CD4-positive, alpha-beta memory T cell (primary cell): ENCODE measurements around the gene SHC4. TPM values are rescaled to one million over a fixed set of nuclear protein-coding genes. Genes with fewer than 3 reads are reported as not detected.
"Not testable (repeated sequence)": the region's sequence is repeated elsewhere in the genome, so short reads cannot be mapped to it uniquely, and the experiment has no call there.

ENCODE experiments used
- CTCF ChIA-PET: fragments of 350-600 bp; sonication (Branson Sonifier 250); formaldehyde crosslinking; loops from one replicate; lab custom pipeline; 2021; ENCODE audit warnings: inconsistent platforms; ENCODE audit not compliant: partially characterized antibody; lab: Charles Lee
- POLR2A ChIA-PET: fragments of 350-600 bp; sonication (Branson Sonifier 250); formaldehyde crosslinking; loops from one replicate; lab custom pipeline; 2021; ENCODE audit not compliant: partially characterized antibody; lab: Charles Lee
- DNase-seq, 5 donors: peaks; one replicate each; pipeline versions ENCODE4 v3.0.0 to v3.0.0-alpha.2; 2020 to 2022; ENCODE audit warnings: mixed read lengths in 1 of 5
- H3K27ac ChIP-seq: one replicate; pipeline ENCODE4 v1.7.0; 2013; ENCODE audit warnings: low read depth, low read length
- H3K27me3 ChIP-seq: 2 replicates; pipeline ENCODE4 v1.7.0; 2013; ENCODE audit warnings: mild to moderate bottlenecking, low read length, moderate library complexity; ENCODE audit not compliant: insufficient read depth
- H3K36me3 ChIP-seq: 2 replicates; pipeline ENCODE4 v1.7.0; 2013; ENCODE audit warnings: mild to moderate bottlenecking, low read length, moderate library complexity; ENCODE audit not compliant: insufficient read depth
- H3K4me1 ChIP-seq: 2 replicates; pipeline ENCODE4 v1.7.0; 2013; ENCODE audit warnings: mild to moderate bottlenecking, low read length, moderate library complexity; ENCODE audit not compliant: insufficient read depth
- H3K4me3 ChIP-seq, 2 donors: one replicate each; pipeline ENCODE4 v1.7.0; 2013; ENCODE audit warnings: low read length in 2 of 2, mild to moderate bottlenecking in 1 of 2
- H3K9me3 ChIP-seq, 2 donors: one replicate each; pipeline ENCODE4 v1.7.0; 2013; ENCODE audit warnings: low read length in 2 of 2, control low read depth in 1 of 2; ENCODE audit not compliant: control insufficient read depth in 1 of 2
- H3K27ac Mint-ChIP-seq, 7 donors: one replicate each; pipeline ENCODE4 v1.8.0; 2020 to 2021; ENCODE audit warnings: mixed read lengths in 7 of 7, mild to moderate bottlenecking in 6 of 7, inconsistent platforms in 3 of 7, moderate library complexity in 3 of 7
- H3K27me3 Mint-ChIP-seq, 2 donors: one replicate each; pipeline ENCODE4 v1.8.0; 2020 to 2021; ENCODE audit warnings: mixed read lengths in 2 of 2
- H3K36me3 Mint-ChIP-seq, 2 donors: one replicate each; pipeline ENCODE4 v1.8.0; 2020 to 2021; ENCODE audit warnings: mixed read lengths in 2 of 2, inconsistent platforms in 1 of 2, mild to moderate bottlenecking in 1 of 2
- H3K4me1 Mint-ChIP-seq, 4 donors: one replicate each; pipeline ENCODE4 v1.8.0; 2020 to 2021; ENCODE audit warnings: mixed read lengths in 4 of 4, mild to moderate bottlenecking in 1 of 4
- H3K4me3 Mint-ChIP-seq, 8 donors: one replicate each; pipeline ENCODE4 v1.8.0; 2020 to 2021; ENCODE audit warnings: mixed read lengths in 8 of 8, mild to moderate bottlenecking in 7 of 8, moderate library complexity in 6 of 8, inconsistent platforms in 3 of 8
- H3K9me3 Mint-ChIP-seq, 8 donors: one replicate each; pipeline ENCODE4 v1.8.0; 2020 to 2021; ENCODE audit warnings: mixed read lengths in 8 of 8, mild to moderate bottlenecking in 5 of 8, inconsistent platforms in 3 of 8, moderate library complexity in 1 of 8
- intact Hi-C: fragments of 100-400 bp; cut with micrococcal nuclease; formaldehyde crosslinking; loops from one replicate; pipeline ENCODE4 v1.15.1; 2023
- polyA plus RNA-seq, 2 donors: library from polyadenylated mRNA; unstranded; fragments of 300-500 nt; fragmentation: Illumina TruSeq; gene quantifications; one replicate each; pipeline ENCODE4 v1.2.3, GENCODE V29; 2021
- total RNA-seq, 2 experiments: library from RNA; stranded (reverse); gene quantifications; one replicate each; pipeline ENCODE4 v1.2.3, GENCODE V29; 2021

The SHC4 gene
- total and polyA plus RNA-seq, 4 experiments from 2014 or later = 0.28 to 0.29 TPM; not detected in 2

DNA sequence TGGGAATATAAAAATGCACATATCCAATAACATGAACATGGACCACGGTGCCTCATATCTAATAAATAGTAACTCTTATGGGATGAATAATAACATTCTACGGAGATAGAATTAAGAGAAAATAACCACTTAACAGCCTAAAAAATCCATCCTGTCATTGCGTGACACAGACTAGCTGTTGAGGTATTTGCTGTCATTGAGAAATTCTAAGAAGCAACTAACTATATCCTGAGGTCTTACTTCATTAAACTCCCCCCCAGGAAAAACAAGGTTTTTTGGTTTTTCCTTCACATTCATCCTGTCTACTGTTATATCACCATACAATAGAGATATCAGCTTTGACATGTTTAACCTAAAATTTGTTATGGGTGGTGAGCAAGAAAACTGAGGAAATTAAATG, 167.2 kb downstream of the SHC4 start:
- Histone ChIP-seq H3K9me3 (no peaks in the 10 kb centered on the region), H3K27ac (no peak overlapping the region), H3K36me3 (peaks cover 5% of the 10 kb centered on the region), H3K27me3 (no peaks in the 10 kb centered on the region), H3K4me3 (no peak overlapping the region), H3K4me1 (peaks cover 4% of the 10 kb centered on the region)
- peaks cover 11 to 32% (median 17%) of the 10 kb centered on the region in 4 donors for H3K4me1 Mint-ChIP-seq
- no peaks in the 10 kb centered on the region for H3K9me3 Mint-ChIP-seq
- ChIA-PET POLR2A (interaction anchor here (1.7 kb wide), 1 partner anchor 14 kb away, joined by 6 read pairs; the partner anchor contains the start of gene CEP152), CTCF (no interaction called here)
- peak overlapping the region in 1 of 8 donors; percentile 53 for H3K4me3 Mint-ChIP-seq
- intact Hi-C loops = no loop called here
- H3K36me3 Mint-ChIP-seq = peaks cover 17 to 23% of the 10 kb centered on the region in 2 donors
- H3K27me3 Mint-ChIP-seq = no peaks in the 10 kb centered on the region
- peak overlapping the region in 2 of 7 donors; percentile 37 to 62 for H3K27ac Mint-ChIP-seq
- no peak for DNase-seq

DNA sequence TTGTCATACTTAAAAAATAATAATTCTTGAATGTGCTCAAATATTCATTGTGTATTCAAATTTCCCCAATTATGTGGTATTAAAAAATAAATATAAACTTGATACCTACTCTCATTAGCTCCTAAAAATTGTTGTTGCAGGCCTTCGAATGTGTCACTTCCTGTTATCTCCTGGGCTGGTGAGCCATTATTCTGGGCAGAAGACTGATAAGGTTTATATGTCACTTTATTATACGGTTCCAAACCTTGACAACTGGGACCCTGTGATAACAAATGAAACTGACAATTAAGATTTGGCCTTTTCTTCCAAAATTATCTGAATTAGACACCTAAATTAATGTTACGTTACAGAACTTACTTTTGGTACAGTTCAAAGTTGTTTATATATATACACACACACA, 167.8 kb downstream of the SHC4 start:
- no peak overlapping the region for H3K27ac ChIP-seq
- CTCF ChIA-PET = no interaction called here
- POLR2A ChIA-PET = interaction anchor here (1.7 kb wide), 1 partner anchor 15 kb away, joined by 6 read pairs; the partner anchor contains the start of gene CEP152
- no peak overlapping the region for H3K27ac Mint-ChIP-seq
- peaks cover 7 to 27% (median 14%) of the 10 kb centered on the region in 4 donors for H3K4me1 Mint-ChIP-seq
- H3K27me3 Mint-ChIP-seq = no peaks in the 10 kb centered on the region
- peaks cover 18 to 23% of the 10 kb centered on the region in 2 donors for H3K36me3 Mint-ChIP-seq
- no peak overlapping the region for H3K4me3 Mint-ChIP-seq
- no peaks in the 10 kb centered on the region for H3K9me3 ChIP-seq
- H3K9me3 Mint-ChIP-seq = no peaks in the 10 kb centered on the region
- intact Hi-C loops = no loop called here
- H3K4me1 ChIP-seq = peaks cover 4% of the 10 kb centered on the region
- no peak overlapping the region for H3K4me3 ChIP-seq
- no peaks in the 10 kb centered on the region for H3K27me3 ChIP-seq
- no peak for DNase-seq
- H3K36me3 ChIP-seq = peaks cover 5% of the 10 kb centered on the region

DNA sequence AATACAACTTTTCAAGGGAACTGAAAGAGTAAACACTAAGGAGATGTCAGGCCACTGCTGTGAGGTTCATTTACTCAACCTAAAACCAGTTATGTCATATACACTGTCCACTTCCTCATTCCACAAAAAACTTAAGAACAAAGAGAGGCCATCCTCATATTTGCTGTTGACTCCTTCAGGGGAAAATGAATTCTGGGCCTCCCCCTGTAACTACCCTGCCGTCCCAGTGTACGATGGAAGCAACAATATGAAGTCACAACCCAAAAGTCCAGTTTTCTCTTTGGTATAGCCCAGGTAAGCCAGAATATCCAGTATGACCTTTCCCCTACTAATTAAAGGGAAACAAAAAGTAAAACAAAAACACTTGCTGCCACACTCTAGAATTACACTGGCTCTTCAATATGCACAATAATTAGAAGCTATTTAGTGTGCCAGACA, 169.0 kb downstream of the SHC4 start:
- intact Hi-C loops = no loop called here
- Mint-ChIP-seq H3K27me3 (no peaks in the 10 kb centered on the region), H3K9me3 (no peaks in the 10 kb centered on the region), H3K4me1 (peaks cover 6 to 21% (median 13%) of the 10 kb centered on the region in 4 donors), H3K4me3 (peak overlapping the region in 1 of 8 donors; percentile 39), H3K27ac (peak overlapping the region in 2 of 7 donors; percentile 2 to 59), H3K36me3 (peaks cover 24 to 33% of the 10 kb centered on the region in 2 donors)
- Histone ChIP-seq H3K27me3 (no peaks in the 10 kb centered on the region), H3K4me3 (no peak overlapping the region), H3K36me3 (peaks cover 5% of the 10 kb centered on the region), H3K27ac (no peak overlapping the region), H3K9me3 (no peaks in the 10 kb centered on the region), H3K4me1 (peaks cover 4% of the 10 kb centered on the region)
- ChIA-PET CTCF (no interaction called here), POLR2A (no interaction called here)
- DNase-seq = no peak

DNA sequence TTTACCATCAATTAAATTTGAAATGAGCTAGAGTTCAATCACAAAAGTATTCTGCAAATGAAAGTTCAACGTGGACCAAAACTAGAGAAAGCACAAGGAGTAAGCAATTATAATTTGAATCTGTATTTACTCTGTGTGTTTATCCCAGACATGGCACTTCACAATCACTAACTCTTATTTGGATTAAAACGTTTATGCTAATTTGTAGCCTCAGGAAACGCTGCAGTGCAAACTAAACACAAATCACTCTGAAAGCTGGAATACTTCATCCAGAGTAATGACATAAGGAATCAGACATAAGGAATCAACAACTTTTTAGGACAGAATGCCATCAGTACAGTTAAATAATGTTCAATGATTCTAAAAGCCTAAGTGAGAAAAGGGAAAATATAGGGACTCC, 171.3 kb downstream of the SHC4 start:
- no peak overlapping the region for H3K4me3 ChIP-seq
- peaks cover 5% of the 10 kb centered on the region for H3K36me3 ChIP-seq
- ChIA-PET CTCF (no interaction called here), POLR2A (no interaction called here)
- no peak overlapping the region for H3K4me3 Mint-ChIP-seq
- DNase-seq = no peak
- H3K27me3 ChIP-seq = no peaks in the 10 kb centered on the region
- H3K36me3 Mint-ChIP-seq = peaks cover 38 to 42% of the 10 kb centered on the region in 2 donors
- intact Hi-C loops = no loop called here
- no peaks in the 10 kb centered on the region for H3K9me3 Mint-ChIP-seq
- H3K27ac ChIP-seq = no peak overlapping the region
- peaks cover 3 to 18% (median 8%) of the 10 kb centered on the region in 4 donors for H3K4me1 Mint-ChIP-seq
- H3K27me3 Mint-ChIP-seq = no peaks in the 10 kb centered on the region
- no peak overlapping the region for H3K27ac Mint-ChIP-seq
- no peaks in the 10 kb centered on the region for H3K9me3 ChIP-seq
- H3K4me1 ChIP-seq = peaks cover 4% of the 10 kb centered on the region

DNA sequence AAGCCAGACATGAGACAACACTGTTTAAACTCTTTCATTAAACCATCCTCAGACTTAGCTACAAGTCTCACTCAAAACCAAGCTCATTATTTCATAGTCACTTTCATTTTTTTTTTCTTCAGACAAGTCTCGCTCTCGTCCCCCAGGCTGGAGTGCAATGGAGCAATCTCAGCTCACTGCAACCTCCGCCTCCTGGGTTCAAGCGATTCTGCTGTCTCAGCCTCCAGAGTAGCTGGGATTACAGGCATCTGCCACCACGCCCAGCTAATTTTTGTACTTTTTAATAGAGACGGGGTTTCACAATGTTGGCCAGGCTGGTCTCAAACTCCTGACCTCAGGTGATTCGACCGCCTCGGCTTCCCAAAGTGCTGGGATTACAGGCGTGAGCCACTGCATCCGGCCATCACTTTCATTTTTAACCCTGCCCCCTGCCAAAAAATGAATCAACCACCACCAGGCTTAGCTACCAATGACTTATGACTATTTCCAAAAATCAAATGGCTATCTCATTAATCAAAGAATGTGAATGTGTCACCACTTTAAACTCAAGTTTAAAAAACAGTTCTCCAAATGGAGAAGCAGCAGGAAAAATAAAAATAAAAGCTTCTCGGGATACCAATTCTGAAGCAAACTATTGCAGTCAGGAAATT, 173.1 kb downstream of the SHC4 start:
- H3K27me3 Mint-ChIP-seq, H3K4me3 ChIP-seq, H3K9me3 ChIP-seq, H3K27ac ChIP-seq, H3K4me1 Mint-ChIP-seq, POLR2A ChIA-PET, H3K4me1 ChIP-seq, H3K27me3 ChIP-seq, DNase-seq, H3K36me3 ChIP-seq, H3K4me3 Mint-ChIP-seq, H3K9me3 Mint-ChIP-seq, H3K27ac Mint-ChIP-seq, intact Hi-C loops: not testable (repeated sequence)
- H3K36me3 Mint-ChIP-seq = peaks cover 43 to 45% of the 10 kb centered on the region in 2 donors
- CTCF ChIA-PET = interaction anchor here (1.2 to 4.1 kb wide), 2 partner anchors 11 to 15 kb away, joined by 4 to 16 read pairs; no protein-coding TSS in a partner anchor

DNA sequence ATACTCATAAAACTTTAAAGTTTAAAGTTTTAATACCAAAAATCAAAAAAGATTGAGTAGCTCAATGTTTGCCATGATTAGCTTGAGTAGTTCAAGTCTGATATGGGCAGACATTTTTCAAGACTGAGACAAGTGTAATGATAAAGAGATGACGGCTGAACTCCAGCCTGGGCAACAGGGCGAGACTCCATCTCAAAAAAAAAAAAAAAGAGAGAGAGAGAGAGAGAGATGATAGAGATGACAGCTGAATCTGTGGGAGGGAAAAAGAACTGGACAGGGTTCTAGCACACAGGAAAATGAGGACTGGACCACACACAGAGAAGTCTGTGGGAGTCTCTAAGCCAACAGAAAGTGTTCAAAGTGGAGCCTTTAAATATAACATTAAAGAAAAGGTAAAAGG, 178.0 kb downstream of the SHC4 start:
- Mint-ChIP-seq H3K36me3 (peaks cover 51 to 59% of the 10 kb centered on the region in 2 donors), H3K4me1 (peaks cover 0 to 3% (median 0%) of the 10 kb centered on the region in 4 donors), H3K27me3 (no peaks in the 10 kb centered on the region), H3K9me3 (no peaks in the 10 kb centered on the region), H3K27ac (no peak overlapping the region), H3K4me3 (no peak overlapping the region)
- DNase-seq = no peak
- CTCF ChIA-PET = no interaction called here
- intact Hi-C loops = no loop called here
- H3K4me3 ChIP-seq = no peak overlapping the region
- H3K4me1 ChIP-seq = no peaks in the 10 kb centered on the region
- no peak overlapping the region for H3K27ac ChIP-seq
- H3K36me3 ChIP-seq = peaks cover 7% of the 10 kb centered on the region
- H3K9me3 ChIP-seq = no peaks in the 10 kb centered on the region
- POLR2A ChIA-PET = interaction anchor here (1.3 kb wide), 1 partner anchor 25 kb away, joined by 4 read pairs; the partner anchor contains the start of gene CEP152
- H3K27me3 ChIP-seq = no peaks in the 10 kb centered on the region

DNA sequence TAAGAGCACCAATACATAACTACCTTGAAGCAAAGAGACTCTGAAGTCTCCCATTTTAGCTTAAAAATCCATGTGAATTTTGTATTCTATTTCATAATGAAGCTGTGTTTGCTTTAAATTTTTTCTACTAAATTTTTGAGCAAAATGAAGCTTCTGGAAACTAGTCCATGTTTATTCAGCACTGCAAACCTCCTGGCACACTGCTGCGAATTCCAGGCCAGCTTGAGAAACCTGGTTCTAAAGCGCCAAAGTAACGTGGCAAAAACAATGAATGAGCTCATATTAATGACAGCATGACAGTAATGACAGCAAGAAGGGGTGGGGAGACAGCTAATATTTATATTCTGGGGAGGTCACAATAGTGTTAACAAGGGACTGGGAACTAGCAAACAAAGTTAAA, 178.5 kb downstream of the SHC4 start:
- H3K4me3 Mint-ChIP-seq = no peak overlapping the region
- Histone ChIP-seq H3K36me3 (peaks cover 7% of the 10 kb centered on the region), H3K9me3 (no peaks in the 10 kb centered on the region), H3K27me3 (no peaks in the 10 kb centered on the region), H3K4me3 (no peak overlapping the region), H3K27ac (no peak overlapping the region), H3K4me1 (no peaks in the 10 kb centered on the region)
- H3K9me3 Mint-ChIP-seq = no peaks in the 10 kb centered on the region
- peaks cover 0 to 3% (median 0%) of the 10 kb centered on the region in 4 donors for H3K4me1 Mint-ChIP-seq
- peaks cover 53 to 60% of the 10 kb centered on the region in 2 donors for H3K36me3 Mint-ChIP-seq
- POLR2A ChIA-PET = no interaction called here
- intact Hi-C loops = no loop called here
- DNase-seq = no peak
- H3K27me3 Mint-ChIP-seq = no peaks in the 10 kb centered on the region
- H3K27ac Mint-ChIP-seq = no peak overlapping the region
- CTCF ChIA-PET = interaction anchor here (0.6 kb wide), 1 partner anchor 79 kb away, joined by 3 read pairs; no protein-coding TSS in a partner anchor
